HTERT RPE-1 (cell line): Measurements from ENCODE around the gene NAP1L4.

Experiments
- in situ Hi-C: fragments of 300-500 bp; cut with MboI; formaldehyde crosslinking; loops from 4 replicates; pipeline ENCODE4 v1.14.3; 2020; ENCODE audit warnings: low sequenced_read_pairs

The NAP1L4 gene

DNA sequence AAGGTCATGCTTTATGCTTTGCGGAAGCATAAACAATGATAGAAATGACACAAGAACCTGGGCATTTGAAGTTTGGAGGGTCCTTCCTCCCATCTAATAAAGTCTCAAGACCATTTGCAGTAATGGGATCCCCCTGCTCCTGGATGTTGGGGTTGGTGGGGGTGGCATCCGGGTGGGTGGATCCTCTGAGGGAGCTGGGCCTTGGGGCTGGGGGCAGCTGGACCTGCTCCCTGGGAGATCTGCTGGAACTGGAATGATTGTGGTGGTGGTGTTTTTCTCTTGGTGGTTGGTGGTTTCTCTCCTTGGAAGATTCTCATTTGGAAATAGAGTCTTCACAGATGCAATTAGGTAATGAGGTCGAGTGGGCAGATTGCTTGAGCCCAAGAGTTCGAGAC is 2.2 kb upstream of the NAP1L4 start:
- in situ Hi-C loops: no loop called here

DNA sequence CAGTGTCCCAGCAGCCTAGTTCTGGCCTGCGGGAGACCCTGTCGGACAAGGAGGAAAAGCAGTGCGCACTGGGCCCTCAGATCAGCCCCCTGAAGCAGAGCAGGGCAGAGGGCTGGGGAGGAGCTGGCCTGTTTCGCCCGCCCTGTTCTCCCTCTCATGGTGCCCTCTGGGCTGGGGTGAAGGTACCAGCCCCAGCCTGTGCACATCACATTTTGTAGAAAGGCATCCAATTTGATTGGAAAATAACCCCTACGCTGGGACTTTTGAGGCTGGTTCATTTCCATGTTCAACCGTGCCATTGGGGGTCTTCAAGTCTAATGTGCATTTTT is 832 bp upstream of the NAP1L4 start:
- in situ Hi-C loops: no loop called here

DNA sequence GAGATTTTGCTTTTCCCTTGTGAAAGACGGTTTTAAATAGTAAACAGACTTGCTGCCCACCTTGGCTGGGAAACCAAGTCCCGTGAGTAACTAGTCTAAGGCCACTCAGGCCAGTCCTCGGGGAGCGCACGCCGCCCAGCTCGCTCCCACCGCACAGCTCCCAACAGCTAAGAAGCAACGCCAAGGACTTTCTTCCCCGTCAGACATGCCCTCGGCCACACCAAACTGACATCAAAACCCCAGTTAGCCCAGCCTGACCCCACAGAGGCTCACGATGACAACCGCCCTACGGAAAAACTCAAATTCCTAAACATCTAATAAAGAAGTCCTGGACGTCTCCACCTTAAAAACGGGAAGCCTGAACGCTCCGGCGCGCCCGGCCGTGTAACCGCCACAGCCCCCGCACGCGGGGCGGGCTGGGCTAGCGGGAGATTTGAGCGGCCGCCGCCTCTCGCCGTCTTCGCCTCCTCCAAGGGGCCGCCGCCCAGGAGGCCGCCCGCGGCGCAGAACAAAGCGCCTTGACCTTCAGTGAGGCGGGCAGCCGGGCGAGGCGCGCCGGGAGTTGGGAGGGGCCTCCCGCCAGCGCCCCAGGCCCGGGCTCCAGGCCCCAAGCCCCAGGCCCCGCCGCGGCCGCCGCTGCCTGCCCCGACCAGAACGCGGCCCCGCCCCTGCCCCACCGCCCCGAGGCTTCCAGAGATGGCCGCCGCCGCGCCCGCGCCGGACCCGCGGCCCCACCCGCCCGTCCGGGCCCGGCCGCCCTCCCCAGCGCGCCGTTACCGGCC is 486 bp downstream of the NAP1L4 start:
- in situ Hi-C loops: no loop called here

GRCh38 chr11:2990617-2991451 is 1.3 kb downstream of the NAP1L4 start:
- in situ Hi-C loops: no loop called here

DNA sequence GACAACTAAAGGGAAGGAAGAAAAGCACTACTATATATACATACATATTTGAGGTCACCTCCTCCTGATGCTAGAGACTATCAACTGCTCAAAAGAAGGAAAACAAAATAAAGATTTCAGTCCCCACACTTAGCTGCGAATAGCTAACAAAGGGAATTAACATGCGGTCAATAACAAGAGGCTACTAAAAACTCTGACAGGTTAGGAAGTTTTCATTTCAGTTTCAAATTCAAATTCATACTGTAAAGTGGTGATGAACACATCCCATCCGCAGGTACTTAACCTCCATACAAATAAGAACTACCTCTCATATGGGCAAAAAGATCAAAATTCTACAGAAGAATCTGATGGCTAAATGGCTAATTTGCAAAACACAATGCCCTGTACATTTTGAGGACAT is 2.6 kb downstream of the NAP1L4 start:
- in situ Hi-C loops: no loop called here

DNA sequence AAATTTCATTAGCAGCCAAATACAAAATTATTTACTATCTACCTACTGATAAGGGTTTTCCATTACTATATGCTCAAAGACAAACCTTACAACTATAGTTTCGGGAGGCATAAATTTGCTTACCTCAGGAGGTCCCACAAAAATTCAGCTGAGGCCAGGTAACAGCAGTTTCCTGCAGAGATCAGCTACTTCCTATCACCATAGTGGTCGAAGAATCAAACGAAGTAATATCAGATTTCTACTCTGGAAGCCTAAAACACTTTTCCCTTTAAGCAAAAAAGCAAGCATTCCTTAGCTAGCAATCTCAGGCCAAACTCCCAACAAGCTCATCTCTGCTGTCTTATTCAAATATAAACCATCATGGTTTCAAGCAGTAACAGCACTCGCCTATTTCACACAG is 3.1 kb downstream of the NAP1L4 start:
- in situ Hi-C loops: no loop called here

DNA sequence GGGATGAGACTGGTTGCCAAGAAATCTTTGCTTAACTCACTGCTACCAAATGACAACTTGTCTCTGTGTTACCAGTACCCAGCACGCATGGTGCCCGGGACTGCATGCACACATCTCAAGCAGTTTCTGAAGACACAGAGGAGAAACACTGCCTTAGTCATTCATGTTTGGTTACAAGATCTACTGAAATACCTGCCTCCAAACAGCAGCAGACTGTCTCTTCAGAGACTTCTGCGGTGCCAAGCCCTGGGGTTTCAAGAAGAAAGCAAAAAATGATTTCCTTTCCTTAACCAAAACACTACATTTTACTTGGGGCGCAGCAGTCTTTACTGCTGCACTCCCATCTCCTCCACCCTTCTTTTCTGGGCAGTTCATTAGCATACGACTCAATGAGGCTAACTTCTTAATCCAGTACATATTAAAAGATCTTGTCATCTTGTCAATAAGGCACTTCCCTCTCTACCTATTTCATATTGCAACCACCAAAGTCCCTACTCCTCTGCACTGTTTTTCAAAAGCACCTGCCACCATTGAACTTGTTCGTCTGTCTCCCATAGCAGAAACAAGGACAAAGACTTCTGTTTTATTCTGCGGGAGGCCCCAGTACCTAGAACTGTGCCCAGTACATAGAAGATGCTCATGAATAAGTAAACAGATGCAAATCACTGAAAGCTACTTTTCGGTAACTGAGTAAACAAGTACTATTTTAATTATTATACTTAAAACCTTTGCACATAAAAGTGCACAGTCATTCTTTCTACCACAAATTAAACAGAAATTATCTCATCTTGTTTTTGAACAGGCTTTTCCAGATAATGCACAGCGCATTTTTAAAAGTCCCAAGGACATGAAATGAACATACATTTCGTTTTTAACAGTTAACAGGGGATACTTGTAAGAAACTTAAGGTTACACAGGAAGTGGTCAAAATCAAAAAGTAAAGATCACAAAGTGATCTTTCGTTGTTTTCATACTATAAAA is 4.0 kb downstream of the NAP1L4 start:
- in situ Hi-C loops: no loop called here

DNA sequence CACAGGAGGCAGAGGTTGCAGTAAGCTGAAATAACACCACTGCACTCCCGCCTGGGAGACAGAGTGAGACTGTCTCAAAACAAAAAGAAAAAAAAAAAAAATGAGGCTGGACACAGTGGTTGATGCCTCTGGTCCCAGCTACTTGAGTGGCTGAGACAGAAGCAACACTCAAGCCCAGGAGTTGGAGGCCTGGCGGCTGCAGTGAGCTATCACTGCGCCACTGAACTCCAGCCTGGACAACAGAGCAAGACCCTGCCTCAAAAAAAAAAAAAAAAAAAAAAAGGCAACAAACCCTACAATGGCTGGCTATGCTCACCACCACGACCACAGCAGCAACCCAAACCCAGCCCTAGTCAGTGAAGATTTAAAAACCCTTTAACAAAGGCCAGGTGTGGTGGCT is 8.2 kb downstream of the NAP1L4 start:
- in situ Hi-C loops: no loop called here

DNA sequence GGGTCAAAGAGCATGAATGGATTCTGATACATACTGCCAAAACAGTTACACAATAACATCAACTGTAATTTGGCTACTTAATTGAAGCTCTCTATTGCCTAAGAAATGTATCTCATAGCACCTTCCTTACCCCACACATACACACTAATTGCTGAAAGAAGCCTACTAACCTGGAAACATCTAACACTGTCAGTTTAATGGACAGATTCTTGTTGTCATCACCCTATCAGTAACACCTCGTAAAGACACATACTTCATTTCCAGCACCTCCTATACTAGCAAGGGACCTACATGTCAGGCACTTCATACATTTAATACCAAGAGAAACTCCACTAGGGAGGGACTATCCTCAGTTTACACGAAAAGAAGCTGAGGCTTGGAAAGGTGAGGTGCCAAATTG is 9.9 kb downstream of the NAP1L4 start:
- in situ Hi-C loops: no loop called here

DNA sequence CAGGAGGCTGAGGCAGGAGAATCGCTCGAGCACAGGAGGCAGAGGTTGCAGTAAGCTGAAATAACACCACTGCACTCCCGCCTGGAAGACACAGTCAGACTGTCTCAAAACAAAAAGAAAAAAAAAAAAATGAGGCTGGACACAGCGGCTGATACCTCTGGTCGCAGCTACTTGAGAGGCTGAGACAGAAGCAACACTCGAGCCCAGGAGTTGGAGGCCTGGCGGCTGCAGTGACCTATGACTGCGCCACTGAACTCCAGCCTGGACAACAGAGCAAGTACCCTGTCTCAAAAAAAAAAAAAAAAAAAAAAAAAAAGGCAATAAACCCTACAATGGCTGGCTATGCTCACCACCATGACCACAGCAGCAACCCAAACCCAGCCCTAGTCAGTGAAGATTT is 11.0 kb downstream of the NAP1L4 start:
- in situ Hi-C loops: no loop called here

DNA sequence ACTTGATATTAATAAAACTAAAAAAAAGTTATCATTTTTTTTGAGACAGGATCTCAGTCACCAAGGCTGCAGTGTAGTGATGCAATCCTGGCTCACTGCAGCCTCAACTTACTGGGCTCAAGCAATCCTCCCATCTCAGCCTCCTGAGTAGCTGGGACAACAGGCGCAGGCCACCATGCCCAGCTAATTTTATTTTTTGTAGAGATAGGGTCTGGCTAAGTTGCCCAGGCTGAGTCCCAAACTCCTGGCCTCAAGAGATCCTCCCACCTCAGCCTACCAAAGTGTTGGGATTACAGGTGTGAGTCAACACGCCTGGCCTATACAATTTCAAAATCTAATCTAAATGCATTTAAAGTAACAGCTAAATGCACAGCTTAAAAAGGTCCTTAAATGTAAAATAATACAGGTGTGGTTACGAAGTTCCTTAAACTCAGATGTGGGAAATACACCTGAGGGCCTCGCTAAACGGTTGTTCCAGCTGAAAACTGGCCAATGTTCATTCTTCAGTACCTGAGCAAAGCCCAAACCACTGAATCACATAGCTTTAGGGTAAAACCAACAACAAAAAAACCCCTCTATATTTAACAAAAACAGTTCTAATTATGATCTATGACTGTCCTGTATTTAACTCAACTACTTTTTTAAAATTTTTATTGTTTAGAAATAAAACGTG is 11.8 kb downstream of the NAP1L4 start:
- in situ Hi-C loops: no loop called here

- in situ Hi-C loops: no loop called here
These were observed 15.0 kb downstream of the NAP1L4 start for GRCh38 chr11:2977113-2977512.

GRCh38 chr11:2976294-2977063 is 15.7 kb downstream of the NAP1L4 start:
- in situ Hi-C loops: no loop called here

DNA sequence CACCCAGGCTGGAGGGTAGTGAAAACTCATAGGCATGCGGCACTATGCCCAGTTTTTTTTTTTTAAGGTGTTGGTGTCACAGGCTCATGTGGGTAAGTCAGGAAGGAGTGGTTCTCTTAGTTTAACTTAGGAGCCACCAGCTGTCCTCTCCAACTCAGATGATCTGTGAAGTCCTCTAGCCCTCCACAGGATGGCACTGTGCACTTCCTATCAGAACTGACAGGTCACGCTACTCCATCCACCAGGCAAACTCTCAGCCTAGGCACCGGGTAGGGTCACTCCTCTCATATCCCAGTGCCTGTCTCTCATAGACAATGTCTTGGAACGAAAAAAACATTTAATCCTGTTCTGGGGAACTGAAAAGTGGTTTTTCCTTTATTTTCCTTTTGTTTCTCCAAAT is 16.5 kb downstream of the NAP1L4 start:
- in situ Hi-C loops: no loop called here

- in situ Hi-C loops: no loop called here
These were observed 17.9 kb downstream of the NAP1L4 start for GRCh38 chr11:2974272-2974671.

DNA sequence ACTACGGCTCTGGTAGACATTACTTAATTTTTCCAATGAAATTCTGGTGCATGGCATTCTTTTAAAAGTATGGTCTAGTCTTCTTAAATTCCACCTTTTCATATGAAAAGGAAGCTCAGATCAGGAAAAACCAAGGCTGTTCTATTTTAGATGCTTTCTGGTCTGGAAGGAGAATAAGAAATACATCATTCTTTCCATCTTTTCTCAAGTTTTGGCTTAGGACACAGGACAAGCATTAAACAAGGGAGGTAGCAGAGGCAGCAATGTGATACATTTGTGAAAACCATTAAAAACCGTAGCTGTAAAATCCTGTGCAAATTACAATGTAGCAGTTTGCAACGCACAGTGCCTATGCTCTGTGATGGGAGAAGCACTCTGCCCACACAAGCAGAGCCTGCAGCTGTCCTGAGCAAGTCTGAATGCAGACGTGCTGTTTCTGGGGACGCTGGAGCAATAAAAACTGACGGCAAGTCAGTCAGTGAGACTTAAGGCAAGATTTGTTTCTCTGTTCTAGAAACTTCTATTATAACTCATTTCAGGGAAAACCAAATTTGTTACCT is 23.7 kb downstream of the NAP1L4 start:
- in situ Hi-C loops: no loop called here

- in situ Hi-C loops: no loop called here
These were observed 27.3 kb downstream of the NAP1L4 start for GRCh38 chr11:2964782-2965181.

GRCh38 chr11:2963761-2964160 is 28.4 kb downstream of the NAP1L4 start:
- in situ Hi-C loops: no loop called here

- in situ Hi-C loops: no loop called here
These were observed 28.9 kb downstream of the NAP1L4 start for GRCh38 chr11:2963112-2963754.
